Activated B cell treated with CpG ODN at 0.5 μM for 24 hours (primary cell): Measurements from ENCODE around the gene TAAR6. TPM values are rescaled to one million over a fixed set of nuclear protein-coding genes. Genes with fewer than 3 reads are reported as not detected.
"Not testable (repeated sequence)": the region's sequence is repeated elsewhere in the genome, so short reads cannot be mapped to it uniquely, and the experiment has no call there.

ENCODE experiments used
- ATAC-seq: fragments of 200-7000 bp; cut with Tn5 transposase; one replicate; pipeline ENCODE4 v1.10.0; 2021; ENCODE audit warnings: low read depth, mild to moderate bottlenecking, moderate library complexity
- CTCF ChIA-PET: fragments of 350-600 bp; sonication (Branson Sonifier 250); formaldehyde crosslinking; loops from one replicate; lab custom pipeline; 2021; ENCODE audit warnings: antibody characterized with exemption; lab: Charles Lee
- POLR2A ChIA-PET: fragments of 350-600 bp; sonication (Branson Sonifier 250); formaldehyde crosslinking; loops from one replicate; lab custom pipeline; 2021; ENCODE audit warnings: antibody characterized with exemption; lab: Charles Lee
- DNase-seq: peaks from one replicate; pipeline ENCODE4 v3.0.0; 2022
- H3K27ac Mint-ChIP-seq: one replicate; pipeline ENCODE4 v1.8.0; 2020; ENCODE audit warnings: mixed read lengths
- H3K27me3 Mint-ChIP-seq: one replicate; pipeline ENCODE4 v1.8.0; 2021; ENCODE audit warnings: mixed read lengths
- H3K36me3 Mint-ChIP-seq: one replicate; pipeline ENCODE4 v1.8.0; 2021; ENCODE audit warnings: low read depth, mixed read lengths
- H3K4me1 Mint-ChIP-seq: one replicate; pipeline ENCODE4 v1.8.0; 2021; ENCODE audit warnings: mixed read lengths
- H3K4me3 Mint-ChIP-seq: one replicate; pipeline ENCODE4 v1.8.0; 2020; ENCODE audit warnings: mild to moderate bottlenecking, mixed read lengths
- H3K9me3 Mint-ChIP-seq: one replicate; pipeline ENCODE4 v1.8.0; 2020; ENCODE audit warnings: mixed read lengths
- CTCF ChIP-seq: fragments of 200-600 bp; IDR thresholded peaks from one replicate; pipeline ENCODE4 v1.8.0; 2022; ENCODE audit warnings: antibody characterized with exemption, mild to moderate bottlenecking
- intact Hi-C: fragments of 100-400 bp; cut with micrococcal nuclease; formaldehyde crosslinking; loops from one replicate; pipeline ENCODE4 v1.15.1; 2024
- total RNA-seq: library from RNA; stranded (reverse); gene quantifications from 2 replicates; pipeline ENCODE4 v1.2.3, GENCODE V29; 2022

Gene TAAR6
- total RNA-seq, 1 donor from 2014 or later = not detected

GRCh38 chr6:132527791-132528190, 42.3 kb upstream of the TAAR6 start:
- Mint-ChIP-seq H3K4me3 (no peak overlapping the region), H3K27ac (no peak overlapping the region), H3K4me1 (peaks cover 8% of the 10 kb centered on the region), H3K27me3 (no peaks in the 10 kb centered on the region), H3K36me3 (no peaks in the 10 kb centered on the region), H3K9me3 (no peaks in the 10 kb centered on the region)
- POLR2A ChIA-PET = interaction anchor here (0.9 kb wide), 1 partner anchor 15 kb away, joined by 6 read pairs; the partner anchor contains the start of gene STX7
- intact Hi-C loops = no loop called here
- ATAC-seq (no peak), DNase-seq (no peak)
- TF ChIP-seq CTCF = no peak
- CTCF ChIA-PET = interaction anchor here (0.8 to 1.8 kb wide), 4 partner anchors 10 to 271 kb away, joined by 3 to 4 read pairs (median 4); partner anchors contain the start of gene SLC18B1

GRCh38 chr6:132530293-132530974, 39.7 kb upstream of the TAAR6 start:
- H3K9me3 Mint-ChIP-seq = peaks cover 2% of the 10 kb centered on the region
- ATAC-seq = peak; percentile 82
- DNase-seq = no peak
- no peaks in the 10 kb centered on the region for H3K27me3 Mint-ChIP-seq
- POLR2A ChIA-PET = interaction anchor here (0.6 to 1.3 kb wide), 6 partner anchors 18 to 284 kb away, joined by 3 to 11 read pairs (median 5); partner anchors contain the start of genes RPS12, SLC18B1 and STX7
- no peak for TF ChIP-seq CTCF
- peaks cover 8% of the 10 kb centered on the region for H3K4me1 Mint-ChIP-seq
- no peak overlapping the region for H3K27ac Mint-ChIP-seq
- intact Hi-C loops = loop anchor here (1.0 to 5.0 kb wide), 13 partner anchors 16 to 1566 kb away; partner anchors contain the start of gene RPS12
- CTCF ChIA-PET = interaction anchor here (0.6 to 2.5 kb wide), 22 partner anchors 9 to 292 kb away, joined by 3 to 16 read pairs (median 4); partner anchors contain the start of genes SLC18B1, STX7 and TAAR9
- peak overlapping the region; percentile 83 for H3K4me3 Mint-ChIP-seq
- H3K36me3 Mint-ChIP-seq = no peaks in the 10 kb centered on the region

DNA sequence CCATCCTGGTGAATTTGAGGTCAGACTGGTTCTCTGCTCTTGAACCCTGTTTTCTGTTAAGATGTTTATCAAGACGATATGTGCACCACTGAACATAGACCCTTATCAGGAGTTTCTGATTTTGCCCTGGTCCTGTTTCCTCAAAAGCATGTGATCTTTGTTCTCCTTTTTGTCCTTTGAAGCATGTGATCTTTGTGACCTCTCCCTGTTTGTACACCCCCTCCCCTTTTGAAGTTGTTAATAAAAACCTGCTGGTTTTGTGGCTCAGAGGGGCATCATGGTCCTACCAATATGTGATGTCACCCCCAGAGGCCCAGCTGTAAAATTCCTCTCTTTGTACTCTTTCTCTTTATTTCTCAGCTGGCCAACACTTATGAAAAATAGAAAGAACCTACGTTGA, 35.6 kb upstream of the TAAR6 start:
- intact Hi-C loops = loop anchor here (5.0 kb wide), 1 partner anchor 278 kb away; the partner anchor contains the start of gene RPS12
- H3K9me3 Mint-ChIP-seq, H3K27me3 Mint-ChIP-seq, CTCF ChIA-PET, DNase-seq, H3K36me3 Mint-ChIP-seq, H3K4me3 Mint-ChIP-seq, H3K4me1 Mint-ChIP-seq, H3K27ac Mint-ChIP-seq, ATAC-seq, POLR2A ChIA-PET: not testable (repeated sequence)

GRCh38 chr6:132537145-132537544, 33.0 kb upstream of the TAAR6 start:
- no peak for TF ChIP-seq CTCF
- H3K4me3 Mint-ChIP-seq = no peak overlapping the region
- ATAC-seq = no peak
- DNase-seq = no peak
- CTCF ChIA-PET = no interaction called here
- intact Hi-C loops = no loop called here
- POLR2A ChIA-PET = no interaction called here
- H3K4me1 Mint-ChIP-seq = no peaks in the 10 kb centered on the region
- peaks cover 18% of the 10 kb centered on the region for H3K27me3 Mint-ChIP-seq
- H3K27ac Mint-ChIP-seq = no peak overlapping the region
- peaks cover 2% of the 10 kb centered on the region for H3K9me3 Mint-ChIP-seq
- H3K36me3 Mint-ChIP-seq = no peaks in the 10 kb centered on the region

DNA sequence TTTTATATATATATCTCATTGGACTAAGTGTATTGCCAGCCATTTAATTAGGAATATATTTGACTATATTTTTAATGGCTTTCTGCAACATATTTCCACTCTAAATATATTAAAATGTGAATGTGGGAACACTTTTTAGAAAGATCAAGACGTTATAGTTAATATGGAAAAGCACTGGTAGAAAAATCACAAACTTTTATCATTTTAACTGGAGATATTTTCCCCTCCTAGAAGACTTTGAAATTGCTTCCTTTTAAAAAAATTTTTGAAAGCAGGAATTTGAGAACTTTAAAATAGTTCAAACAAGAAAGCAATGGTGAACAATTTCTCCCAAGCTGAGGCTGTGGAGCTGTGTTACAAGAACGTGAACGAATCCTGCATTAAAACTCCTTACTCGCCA, 32.1 kb upstream of the TAAR6 start, which contains the start of gene TAAR9:
Gene TAAR9 (plus strand): TSS at position 301 of the 400 bp plus-strand sequence. CDS start 13 bp downstream, at position 314.
- ChIA-PET POLR2A (no interaction called here), CTCF (interaction anchor here (3.4 kb wide), 1 partner anchor 7 kb away, joined by 15 read pairs; no protein-coding TSS in a partner anchor)

More for the DNA sequence above, 32.1 kb upstream of the TAAR6 start, which contains the start of gene TAAR9:
- DNase-seq (no peak), ATAC-seq (no peak)
- Mint-ChIP-seq H3K36me3 (no peaks in the 10 kb centered on the region), H3K27ac (no peak within 1 kb of the TSS), H3K4me1 (no peaks in the 10 kb centered on the region), H3K27me3 (peaks cover 18% of the 10 kb centered on the region), H3K9me3 (peaks cover 2% of the 10 kb centered on the region), H3K4me3 (no peak within 1 kb of the TSS)
- intact Hi-C loops = no loop called here
- no peak for TF ChIP-seq CTCF
